H9 (cell line): ENCODE results near the gene PPP1CA. TPM values are rescaled to one million over a fixed set of nuclear protein-coding genes. Genes with fewer than 3 reads are reported as not detected.
A peak's percentile ranks its signal among the peaks of the same experiment; 100 is the strongest.

Experiments used
- DNase-seq: peaks from one replicate; pipeline ENCODE4 v3.0.0-alpha.2; 2017
- H2AFZ ChIP-seq: one replicate; pipeline ENCODE4 v1.6.1; 2013; ENCODE audit warnings: mild to moderate bottlenecking, low read length, control low read depth, moderate library complexity
- H2AK5ac ChIP-seq: 2 replicates; pipeline ENCODE4 v1.6.1; 2013; ENCODE audit warnings: low read length, control low read depth, mixed read lengths; ENCODE audit not compliant: insufficient read length
- H2BK120ac ChIP-seq: one replicate; pipeline ENCODE4 v1.6.1; 2013; ENCODE audit warnings: low read depth, mild to moderate bottlenecking, low read length, control low read depth, inconsistent platforms; ENCODE audit not compliant: poor library complexity, severe bottlenecking
- H2BK12ac ChIP-seq: 2 replicates; pipeline ENCODE4 v1.6.1; 2013; ENCODE audit warnings: low read length, control low read depth, mixed read lengths, low read depth; ENCODE audit not compliant: insufficient read length
- H2BK15ac ChIP-seq: 2 replicates; pipeline ENCODE4 v1.6.1; 2013; ENCODE audit warnings: low read depth, low read length, control low read depth
- H2BK20ac ChIP-seq: one replicate; pipeline ENCODE4 v1.6.1; 2013; ENCODE audit warnings: low read depth, mild to moderate bottlenecking, low read length, control low read depth, inconsistent platforms; ENCODE audit not compliant: poor library complexity, severe bottlenecking
- H2BK5ac ChIP-seq: 2 replicates; pipeline ENCODE4 v1.6.1; 2013; ENCODE audit warnings: low read length, control low read depth, mixed read lengths; ENCODE audit not compliant: insufficient read length
- H3K14ac ChIP-seq: 2 replicates; pipeline ENCODE4 v1.6.1; 2013; ENCODE audit warnings: low read length, control low read depth; ENCODE audit not compliant: insufficient read depth
- H3K18ac ChIP-seq: 2 replicates; pipeline ENCODE4 v1.6.1; 2013; ENCODE audit warnings: low read depth, mild to moderate bottlenecking, mixed read lengths, low read length, control low read depth; ENCODE audit not compliant: insufficient read length
- H3K23ac ChIP-seq: 2 replicates; pipeline ENCODE4 v1.6.1; 2013; ENCODE audit warnings: low read length, control low read depth, mixed read lengths, low read depth; ENCODE audit not compliant: insufficient read length
- H3K23me2 ChIP-seq: 2 replicates; pipeline ENCODE4 v1.6.1; 2013; ENCODE audit warnings: low read depth, mild to moderate bottlenecking, mixed read lengths, low read length, control low read depth; ENCODE audit not compliant: insufficient read length, poor library complexity, severe bottlenecking
- H3K27ac ChIP-seq: 2 replicates; pipeline ENCODE4 v1.5.1; 2013; ENCODE audit warnings: low read length, control low read depth, mixed read lengths, low read depth; ENCODE audit not compliant: insufficient read length
- H3K27me3 ChIP-seq: 2 replicates; pipeline ENCODE4 v1.6.1; 2013; ENCODE audit warnings: low read length, control low read depth, inconsistent platforms; ENCODE audit not compliant: insufficient read depth
- H3K4ac ChIP-seq: 2 replicates; pipeline ENCODE4 v1.6.1; 2013; ENCODE audit warnings: low read depth, mild to moderate bottlenecking, control low read depth, inconsistent platforms, low read length, moderate library complexity
- H3K4me1 ChIP-seq: 2 replicates; pipeline ENCODE4 v1.6.1; 2013; ENCODE audit warnings: low read length, control low read depth, inconsistent platforms; ENCODE audit not compliant: insufficient read depth
- H3K4me2 ChIP-seq: 2 replicates; pipeline ENCODE4 v1.6.1; 2013; ENCODE audit warnings: low read length, control low read depth, mixed read lengths; ENCODE audit not compliant: insufficient read length, insufficient read depth
- H3K56ac ChIP-seq: 2 replicates; pipeline ENCODE4 v1.6.1; 2013; ENCODE audit warnings: low read depth, mild to moderate bottlenecking, mixed read lengths, low read length, control low read depth; ENCODE audit not compliant: insufficient read length
- H3K79me1 ChIP-seq: 2 replicates; pipeline ENCODE4 v1.6.1; 2013; ENCODE audit warnings: low read depth, mild to moderate bottlenecking, moderate library complexity, low read length, control low read depth, inconsistent platforms; ENCODE audit not compliant: insufficient read depth, poor library complexity, severe bottlenecking
- H3K79me2 ChIP-seq: 2 replicates; pipeline ENCODE4 v1.6.1; 2013; ENCODE audit warnings: low read length, control low read depth, inconsistent platforms; ENCODE audit not compliant: insufficient read depth
- H3K9ac ChIP-seq: 2 replicates; pipeline ENCODE4 v1.6.1; 2013; ENCODE audit warnings: low read length, control low read depth, mixed read lengths; ENCODE audit not compliant: insufficient read length; ENCODE audit errors: extremely low read depth
- H3K9me3 ChIP-seq: one replicate; pipeline ENCODE4 v1.6.1; 2013; ENCODE audit warnings: low read depth, low read length, inconsistent platforms; ENCODE audit not compliant: control insufficient read depth
- H3T11ph ChIP-seq: one replicate; pipeline ENCODE4 v1.6.1; 2013; ENCODE audit warnings: mild to moderate bottlenecking, low read length, control low read depth, inconsistent platforms
- H4K20me1 ChIP-seq: one replicate; pipeline ENCODE4 v1.6.1; 2013; ENCODE audit not compliant: control insufficient read depth, insufficient read length, insufficient read depth
- H4K5ac ChIP-seq: 2 replicates; pipeline ENCODE4 v1.6.1; 2013; ENCODE audit warnings: low read depth, mild to moderate bottlenecking, mixed read lengths, low read length, control low read depth; ENCODE audit not compliant: insufficient read length
- H4K8ac ChIP-seq: replicated peaks from 2 replicates; pipeline ENCODE4 v1.6.1; 2013; ENCODE audit warnings: low read length, control low read depth, mixed read lengths, low read depth; ENCODE audit not compliant: insufficient read length
- H4K91ac ChIP-seq: 2 replicates; pipeline ENCODE4 v1.6.1; 2013; ENCODE audit warnings: low read depth, mild to moderate bottlenecking, moderate library complexity, mixed read lengths, low read length, control low read depth; ENCODE audit not compliant: insufficient read length
- H3K27ac Mint-ChIP-seq, 3 experiments: 2 replicates in 2 of 3; 3 replicates in 1 of 3; pipeline ENCODE4 v1.8.0; 2020 to 2021; ENCODE audit warnings: mixed read lengths in 3 of 3, mild to moderate bottlenecking in 1 of 3, moderate library complexity in 1 of 3
- H3K27me3 Mint-ChIP-seq: 2 replicates; pipeline ENCODE4 v1.8.0; 2021; ENCODE audit warnings: low read depth, mild to moderate bottlenecking, moderate library complexity, mixed read lengths
- H3K36me3 Mint-ChIP-seq, 3 experiments: 2 replicates in 2 of 3; 3 replicates in 1 of 3; pipeline ENCODE4 v1.8.0; 2020 to 2021; ENCODE audit warnings: low read depth in 3 of 3, mixed read lengths in 3 of 3; ENCODE audit not compliant: insufficient read depth in 1 of 3
- H3K4me1 Mint-ChIP-seq, 2 experiments: 2 replicates each; pipeline ENCODE4 v1.8.0; 2020; ENCODE audit warnings: mixed read lengths in 2 of 2
- H3K4me3 Mint-ChIP-seq, 2 experiments: 2 replicates in 1 of 2; 3 replicates in 1 of 2; pipeline ENCODE4 v1.8.0; 2020 to 2021; ENCODE audit warnings: mild to moderate bottlenecking in 2 of 2, mixed read lengths in 2 of 2, moderate library complexity in 1 of 2
- H3K9me3 Mint-ChIP-seq, 2 experiments: 2 replicates in 1 of 2; 3 replicates in 1 of 2; pipeline ENCODE4 v1.8.0; 2020; ENCODE audit warnings: mild to moderate bottlenecking in 2 of 2, mixed read lengths in 2 of 2, moderate library complexity in 1 of 2
- WGBS: extraction: QIAGEN DNeasy Blood & Tissue Kit; methylation state at CpG from one replicate; pipeline ENCODE4 v1.1.7; 2013; ENCODE audit warnings: missing lambda C conversion rate, low lambda C conversion rate, mixed read lengths; ENCODE audit not compliant: insufficient read length; ENCODE audit errors: extremely low coverage; 5-methylcytosine and 5-hydroxymethylcytosine counted together
- total RNA-seq: library from RNA; stranded (reverse); gene quantifications from 2 replicates; pipeline ENCODE4 v1.2.1, GENCODE V29; 2021
- TF ChIP-seq, protein P1 (sequence below): fragments of 200-600 bp; sonication (generic); conservative IDR thresholded peaks from 3 replicates; pipeline ENCODE4 v1.8.0; 2021; ENCODE audit warnings: antibody characterized with exemption, mild to moderate bottlenecking

PPP1CA gene
- total RNA-seq, 1 experiment from 2014 or later, result 205 TPM

DNA sequence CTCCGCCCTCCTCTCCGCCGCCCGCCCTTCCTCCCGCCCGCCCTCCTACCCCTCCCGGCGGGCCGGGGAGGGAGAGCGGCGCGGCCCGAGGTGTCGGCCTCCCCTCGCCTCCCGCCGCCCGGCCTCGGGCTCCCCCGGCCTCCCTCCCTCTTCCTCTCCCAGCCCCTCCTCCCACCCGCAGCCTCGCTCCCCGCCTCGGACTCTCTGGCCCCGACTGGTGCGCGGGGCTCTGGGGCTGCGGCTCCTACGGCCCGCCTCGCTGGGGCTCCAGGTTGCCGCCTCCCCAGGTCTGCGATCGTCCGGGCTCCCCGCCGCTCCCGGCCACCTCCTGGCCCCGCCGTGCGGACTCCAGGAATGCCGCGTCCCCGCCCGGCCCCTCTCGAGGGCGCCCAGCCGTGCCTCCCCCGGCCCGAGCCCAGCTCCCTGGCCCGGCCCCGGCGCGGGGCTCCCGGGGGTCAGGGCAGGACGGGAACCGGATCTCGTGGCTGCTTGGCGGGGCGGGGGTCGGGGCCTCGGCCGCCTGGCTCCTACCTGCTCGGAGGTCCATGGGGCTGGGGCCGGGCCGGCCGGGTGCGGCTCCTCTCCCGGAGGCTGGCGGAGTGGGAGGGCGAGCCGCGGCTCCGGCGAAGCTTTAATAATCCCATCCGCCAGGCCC lies 28.5 kb downstream of the PPP1CA start, which contains the start of gene CLCF1:
TSS of gene CLCF1 (minus strand) at position 606 of the 655 bp plus-strand sequence. CDS start at position 547, 59 bp downstream.
- no peak within 1 kb of the TSS for H4K5ac ChIP-seq
- no peak within 1 kb of the TSS for H4K91ac ChIP-seq
- no peak within 1 kb of the TSS for H3K56ac ChIP-seq
- H2BK5ac ChIP-seq, result no peak within 1 kb of the TSS
- Mint-ChIP-seq H3K27ac (0 out of 7 replicates have a peak within 1 kb of the TSS, but pooled peaks of 1 of the 3 experiments have one; percentile 52), H3K4me1 (peaks cover 49 to 56% of the 10 kb centered on the region in 2 experiments), H3K36me3 (no peaks in the 10 kb centered on the region; a peak in 1 of 7 replicates), H3K27me3 (peaks cover 84% of the 10 kb centered on the region), H3K4me3 (peak within 1 kb of the TSS; percentile 74 to 91), H3K9me3 (no peaks in the 10 kb centered on the region; a peak in 2 of 5 replicates)
- no peak within 1 kb of the TSS for H2AK5ac ChIP-seq
- no peak within 1 kb of the TSS for H3K9ac ChIP-seq
- no peak within 1 kb of the TSS for H2BK20ac ChIP-seq
- H4K20me1 ChIP-seq, result no peaks in the 10 kb centered on the region
- no peak within 1 kb of the TSS for H4K8ac ChIP-seq
- no peak within 1 kb of the TSS for H3K4ac ChIP-seq
- H3K27me3 ChIP-seq, result peaks cover 10% of the 10 kb centered on the region; the same call in 1 of the 2 replicates
- H2BK12ac ChIP-seq, result no peak within 1 kb of the TSS
- no peak within 1 kb of the TSS for H3T11ph ChIP-seq
- TF ChIP-seq, protein P1, sequence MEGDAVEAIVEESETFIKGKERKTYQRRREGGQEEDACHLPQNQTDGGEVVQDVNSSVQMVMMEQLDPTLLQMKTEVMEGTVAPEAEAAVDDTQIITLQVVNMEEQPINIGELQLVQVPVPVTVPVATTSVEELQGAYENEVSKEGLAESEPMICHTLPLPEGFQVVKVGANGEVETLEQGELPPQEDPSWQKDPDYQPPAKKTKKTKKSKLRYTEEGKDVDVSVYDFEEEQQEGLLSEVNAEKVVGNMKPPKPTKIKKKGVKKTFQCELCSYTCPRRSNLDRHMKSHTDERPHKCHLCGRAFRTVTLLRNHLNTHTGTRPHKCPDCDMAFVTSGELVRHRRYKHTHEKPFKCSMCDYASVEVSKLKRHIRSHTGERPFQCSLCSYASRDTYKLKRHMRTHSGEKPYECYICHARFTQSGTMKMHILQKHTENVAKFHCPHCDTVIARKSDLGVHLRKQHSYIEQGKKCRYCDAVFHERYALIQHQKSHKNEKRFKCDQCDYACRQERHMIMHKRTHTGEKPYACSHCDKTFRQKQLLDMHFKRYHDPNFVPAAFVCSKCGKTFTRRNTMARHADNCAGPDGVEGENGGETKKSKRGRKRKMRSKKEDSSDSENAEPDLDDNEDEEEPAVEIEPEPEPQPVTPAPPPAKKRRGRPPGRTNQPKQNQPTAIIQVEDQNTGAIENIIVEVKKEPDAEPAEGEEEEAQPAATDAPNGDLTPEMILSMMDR, result no peak
- H3K14ac ChIP-seq, result no peak within 1 kb of the TSS
- H2AFZ ChIP-seq, result no peak within 1 kb of the TSS
- no peaks in the 10 kb centered on the region for H3K9me3 ChIP-seq
- DNase-seq, result no peak
- no peaks in the 10 kb centered on the region for H3K79me2 ChIP-seq
- H3K23ac ChIP-seq, result no peak within 1 kb of the TSS
- H3K4me2 ChIP-seq, result peak within 1 kb of the TSS; percentile 88
- H3K4me1 ChIP-seq, result peaks cover 7% of the 10 kb centered on the region; the same call in 1 of the 2 replicates
- WGBS, result no CpG with 5 or more reads among the region's 76 CpGs
- H3K23me2 ChIP-seq, result peaks cover 30% of the 10 kb centered on the region
- H2BK120ac ChIP-seq, result no peak within 1 kb of the TSS
- H3K18ac ChIP-seq, result no peak within 1 kb of the TSS
- no peak within 1 kb of the TSS for H3K27ac ChIP-seq
- H3K79me1 ChIP-seq, result no peaks in the 10 kb centered on the region
- no peak within 1 kb of the TSS for H2BK15ac ChIP-seq
